LNCAP (cell line): ENCODE data around the gene ZNF783.

Experiments
- TF ChIP-seq, protein P1 (sequence below): fragments of 450-650 bp; IDR thresholded peaks from 2 replicates; pipeline ENCODE4 v1.5.1; 2017; ENCODE audit warnings: mild to moderate bottlenecking

Gene ZNF783

DNA sequence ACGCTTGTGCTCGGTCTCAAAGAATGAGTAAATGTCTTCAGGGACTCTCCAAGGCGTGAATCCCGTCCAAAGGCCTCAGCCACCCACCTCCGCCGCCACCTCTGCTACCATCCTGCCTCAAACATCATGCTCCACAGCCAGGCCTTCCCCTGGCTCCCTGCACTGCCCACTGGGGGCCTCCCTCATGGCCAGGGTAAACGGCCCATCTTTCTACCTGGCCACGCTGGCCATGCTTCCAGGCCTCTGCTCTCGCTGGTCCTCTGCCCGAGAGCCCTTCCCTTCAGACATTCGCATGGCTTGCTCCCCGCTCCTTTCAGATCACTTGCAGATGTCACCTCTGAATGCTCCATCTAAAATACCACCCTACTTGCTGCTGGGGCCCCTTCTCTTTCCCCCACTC, 40.2 kb downstream of the ZNF783 start:
- TF ChIP-seq, protein P1, sequence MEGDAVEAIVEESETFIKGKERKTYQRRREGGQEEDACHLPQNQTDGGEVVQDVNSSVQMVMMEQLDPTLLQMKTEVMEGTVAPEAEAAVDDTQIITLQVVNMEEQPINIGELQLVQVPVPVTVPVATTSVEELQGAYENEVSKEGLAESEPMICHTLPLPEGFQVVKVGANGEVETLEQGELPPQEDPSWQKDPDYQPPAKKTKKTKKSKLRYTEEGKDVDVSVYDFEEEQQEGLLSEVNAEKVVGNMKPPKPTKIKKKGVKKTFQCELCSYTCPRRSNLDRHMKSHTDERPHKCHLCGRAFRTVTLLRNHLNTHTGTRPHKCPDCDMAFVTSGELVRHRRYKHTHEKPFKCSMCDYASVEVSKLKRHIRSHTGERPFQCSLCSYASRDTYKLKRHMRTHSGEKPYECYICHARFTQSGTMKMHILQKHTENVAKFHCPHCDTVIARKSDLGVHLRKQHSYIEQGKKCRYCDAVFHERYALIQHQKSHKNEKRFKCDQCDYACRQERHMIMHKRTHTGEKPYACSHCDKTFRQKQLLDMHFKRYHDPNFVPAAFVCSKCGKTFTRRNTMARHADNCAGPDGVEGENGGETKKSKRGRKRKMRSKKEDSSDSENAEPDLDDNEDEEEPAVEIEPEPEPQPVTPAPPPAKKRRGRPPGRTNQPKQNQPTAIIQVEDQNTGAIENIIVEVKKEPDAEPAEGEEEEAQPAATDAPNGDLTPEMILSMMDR, result no peak

DNA sequence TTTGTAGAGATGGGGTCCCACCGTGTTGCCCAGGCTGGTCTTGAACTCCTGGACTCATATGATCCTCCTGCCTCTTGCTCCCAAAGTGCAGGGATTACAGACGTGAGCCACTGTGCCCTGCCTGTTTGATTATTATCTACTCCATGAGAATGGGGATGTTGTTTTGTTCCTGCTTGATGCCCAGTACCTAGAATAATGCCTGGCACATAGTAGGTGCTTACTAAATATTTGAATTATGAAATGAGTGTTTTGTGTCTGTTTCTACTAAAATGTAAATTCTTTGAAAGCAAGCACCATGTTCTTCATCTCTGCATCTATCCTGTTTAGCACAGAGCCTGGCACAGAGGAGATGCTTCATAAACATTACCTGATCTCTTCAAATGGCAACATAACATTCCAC, 40.9 kb downstream of the ZNF783 start:
- TF ChIP-seq, protein P1, result no peak

DNA sequence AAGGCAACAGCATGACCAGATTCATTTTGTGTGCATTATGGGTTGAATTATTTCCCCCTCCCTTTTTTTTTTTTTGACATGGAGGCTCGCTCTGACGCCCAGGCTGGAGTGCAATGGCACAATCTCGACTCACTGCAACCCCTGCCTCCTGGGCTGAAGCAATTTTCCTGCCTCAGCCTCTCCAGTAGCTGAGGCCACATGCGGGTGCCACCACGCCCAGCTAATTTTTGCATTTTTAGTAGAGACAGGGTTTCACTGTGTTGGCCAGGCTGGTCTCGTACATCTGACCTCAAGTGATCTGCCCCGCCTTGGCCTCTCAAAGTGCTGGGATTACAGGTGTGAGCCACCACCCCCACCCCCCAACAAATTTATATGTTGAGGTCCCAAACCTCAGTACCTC, 42.0 kb downstream of the ZNF783 start:
- TF ChIP-seq, protein P1, result no peak

DNA sequence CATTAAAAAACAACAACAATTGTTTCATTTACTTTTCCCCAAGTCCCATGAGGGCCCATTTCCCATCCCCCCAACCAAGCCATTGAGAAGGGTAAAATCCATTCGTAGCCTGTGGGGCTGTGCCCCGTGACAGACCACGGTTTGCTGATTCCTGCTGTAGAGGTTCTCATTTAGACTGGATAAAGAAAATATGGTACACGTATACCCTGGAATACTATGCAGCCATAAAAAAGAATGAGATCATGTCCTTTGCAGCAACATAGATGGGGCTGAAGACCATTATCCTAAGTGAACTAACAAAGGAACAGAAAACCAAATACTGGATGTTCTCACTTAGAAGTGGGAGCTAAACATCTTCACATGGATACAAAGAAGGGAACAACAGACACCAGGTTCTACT, 44.9 kb downstream of the ZNF783 start:
- TF ChIP-seq, protein P1, result no peak

DNA sequence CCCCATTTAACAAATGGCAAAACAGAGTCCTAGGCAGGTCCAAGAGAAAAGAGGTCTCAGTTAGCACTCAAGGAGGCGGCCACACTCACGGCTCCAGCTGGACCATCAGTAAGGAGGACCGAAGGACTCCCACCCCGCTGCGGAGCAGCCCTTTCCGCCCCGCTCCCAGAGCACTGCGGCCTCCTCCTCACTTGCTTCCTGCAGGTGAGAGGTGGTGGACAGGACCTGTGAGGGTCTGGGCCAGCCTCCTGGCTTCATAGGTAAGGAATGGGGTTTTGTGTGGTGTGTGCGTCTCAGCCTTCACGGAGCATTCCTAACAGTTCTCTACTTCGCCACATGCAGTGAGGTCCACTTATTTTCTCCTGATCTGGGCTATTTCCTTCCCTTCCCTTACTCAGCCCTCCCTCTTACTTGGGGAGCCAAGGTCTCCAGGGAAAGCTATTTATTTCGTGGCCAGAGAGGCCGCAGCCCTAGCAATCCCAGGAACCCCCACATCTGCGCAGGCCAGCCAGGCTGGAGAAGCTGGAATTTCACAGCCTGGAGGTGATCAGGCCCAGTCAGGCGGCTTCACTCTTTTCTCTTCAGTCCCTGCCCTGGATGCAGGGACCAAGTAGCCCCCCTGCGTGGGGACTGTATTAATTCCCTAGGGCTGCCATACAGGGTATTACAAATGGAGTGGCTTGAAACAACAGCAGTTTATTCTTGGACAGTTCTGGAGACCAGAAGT, 45.9 kb downstream of the ZNF783 start:
- TF ChIP-seq, protein P1, result no peak

DNA sequence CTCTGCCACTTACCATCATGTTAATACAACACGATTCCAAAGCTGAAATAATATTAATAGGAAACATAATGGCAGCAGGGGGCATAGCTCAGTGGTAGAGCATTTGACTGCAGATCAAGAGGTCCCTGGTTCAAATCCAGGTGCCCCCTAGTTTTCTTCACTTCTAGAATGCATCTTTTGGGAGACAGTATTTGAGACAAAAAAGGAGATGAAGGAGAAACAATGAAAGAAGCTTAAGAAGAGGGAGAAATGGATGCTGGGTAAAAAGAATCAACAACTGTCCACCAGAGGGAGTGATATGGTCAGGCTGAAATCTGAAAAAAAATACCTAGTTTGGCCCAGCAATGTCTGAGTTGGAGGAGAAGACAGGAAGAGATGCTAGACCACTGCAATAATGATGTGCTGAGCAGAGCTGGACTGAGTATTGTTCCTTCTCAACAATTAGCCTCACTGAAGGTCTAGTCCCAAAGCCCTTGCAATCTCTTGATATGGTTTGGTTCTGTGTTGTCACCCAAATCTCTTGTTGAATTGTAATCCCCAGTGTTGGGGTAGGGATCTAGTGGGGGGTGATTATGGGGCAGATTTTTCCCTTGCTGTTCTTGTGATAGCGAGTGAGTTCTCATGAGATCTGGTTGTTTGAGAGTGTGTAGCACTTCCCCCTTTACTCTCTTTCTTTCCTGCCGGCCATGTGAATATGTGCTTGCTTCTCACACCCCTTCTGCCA, 48.3 kb downstream of the ZNF783 start:
- TF ChIP-seq, protein P1, result peak; percentile 66

DNA sequence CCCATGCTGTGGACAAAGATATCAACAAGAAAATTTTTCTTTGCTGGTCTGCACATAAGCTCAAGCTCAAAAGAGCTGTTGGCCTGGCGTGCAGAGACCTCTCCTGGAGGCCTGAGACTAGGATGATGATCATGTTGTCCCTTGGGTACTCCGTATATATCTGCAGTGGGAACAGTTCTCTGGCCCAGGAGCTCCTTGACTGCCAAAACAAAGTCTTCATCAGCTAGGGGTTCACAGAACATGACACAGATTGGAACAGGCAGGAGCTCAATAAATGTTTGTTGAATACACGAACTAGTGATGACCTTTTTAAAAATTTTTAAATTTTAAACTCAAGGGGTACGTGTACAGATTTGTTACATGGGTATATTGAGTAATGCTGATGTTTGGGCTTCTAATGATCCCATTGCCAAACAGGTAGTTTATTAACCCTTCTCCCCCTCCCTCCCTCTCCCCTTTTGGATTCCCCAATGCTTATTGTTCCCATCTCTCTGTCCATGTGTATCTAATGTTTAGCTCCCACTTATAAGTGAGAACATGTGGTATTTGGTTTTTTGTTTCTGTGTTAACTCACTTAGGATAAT, 49.1 kb downstream of the ZNF783 start:
- TF ChIP-seq, protein P1, result no peak
